Stimulated activated CD8-positive, alpha-beta memory T cell treated with anti-CD3 and anti-CD28 coated beads, Interleukin-7, amount 100 ng/mL, for 48 hours (primary cell): ENCODE data around the gene B3GALNT2.
A peak's percentile ranks its signal among the peaks of the same experiment; 100 is the strongest.

Experiments
- DNase-seq, 2 donors: peaks; one replicate each; pipeline ENCODE4 v3.0.0-alpha.2; 2020; ENCODE audit warnings: low read depth in 1 of 2; ENCODE audit errors: extremely low read depth in 1 of 2

The B3GALNT2 gene

GRCh38 chr1:235455823-235456222 lies 48.4 kb downstream of the B3GALNT2 start:
- DNase-seq = no peak

GRCh38 chr1:235455097-235455496 lies 49.2 kb downstream of the B3GALNT2 start:
- DNase-seq = no peak

GRCh38 chr1:235454021-235454420 lies 50.2 kb downstream of the B3GALNT2 start:
- no peak for DNase-seq

GRCh38 chr1:235450886-235451483 lies 53.3 kb downstream of the B3GALNT2 start:
- DNase-seq = no peak

- no peak for DNase-seq
Measured at GRCh38 chr1:235450433-235450832, 53.8 kb downstream of the B3GALNT2 start.

- DNase-seq = no peak
Measured at GRCh38 chr1:235448616-235449015, 55.6 kb downstream of the B3GALNT2 start.

GRCh38 chr1:235442788-235443429 lies 61.3 kb downstream of the B3GALNT2 start:
- no peak for DNase-seq

- no peak for DNase-seq
Measured at GRCh38 chr1:235441159-235441685, 63.0 kb downstream of the B3GALNT2 start.

- no peak for DNase-seq
Measured at GRCh38 chr1:235434001-235434400, 70.3 kb downstream of the B3GALNT2 start.

GRCh38 chr1:235430991-235431390 lies 73.3 kb downstream of the B3GALNT2 start:
- DNase-seq = no peak

GRCh38 chr1:235429143-235429542 lies 75.1 kb downstream of the B3GALNT2 start:
- DNase-seq = no peak

- DNase-seq = no peak
Measured at GRCh38 chr1:235427447-235427846, 76.8 kb downstream of the B3GALNT2 start.

GRCh38 chr1:235426680-235427079 lies 77.6 kb downstream of the B3GALNT2 start:
- DNase-seq = no peak

- DNase-seq = no peak
Measured at GRCh38 chr1:235426143-235426542, 78.1 kb downstream of the B3GALNT2 start.

- no peak for DNase-seq
Measured at GRCh38 chr1:235425357-235425756, 78.9 kb downstream of the B3GALNT2 start.

- no peak for DNase-seq
Measured at GRCh38 chr1:235424092-235424491, 80.2 kb downstream of the B3GALNT2 start.

GRCh38 chr1:235423214-235423652 lies 81.0 kb downstream of the B3GALNT2 start:
- DNase-seq = peak in 1 of 2 donors; percentile 12

- DNase-seq = no peak
Measured at GRCh38 chr1:235421751-235422150, 82.5 kb downstream of the B3GALNT2 start.

GRCh38 chr1:235417086-235417697 lies 87.1 kb downstream of the B3GALNT2 start:
- DNase-seq = peak; percentile 13 to 17

- DNase-seq = no peak
Measured at GRCh38 chr1:235416662-235417049, 87.6 kb downstream of the B3GALNT2 start.

GRCh38 chr1:235415008-235415904 lies 89.0 kb downstream of the B3GALNT2 start:
- DNase-seq = peak in 1 of 2 donors; percentile 16
